Stimulated activated CD4-positive, alpha-beta T cell treated with anti-CD3 and anti-CD28 coated beads, TNF-alpha, amount 100 ng/mL, for 1 hour (primary cell): ENCODE results near the gene SPDEF.

Source experiments
- DNase-seq, 3 donors: peaks; one replicate each; pipeline ENCODE4 v3.0.0-alpha.2; 2020; ENCODE audit warnings: low read depth in 3 of 3, low spot score in 1 of 3

Gene SPDEF

DNA sequence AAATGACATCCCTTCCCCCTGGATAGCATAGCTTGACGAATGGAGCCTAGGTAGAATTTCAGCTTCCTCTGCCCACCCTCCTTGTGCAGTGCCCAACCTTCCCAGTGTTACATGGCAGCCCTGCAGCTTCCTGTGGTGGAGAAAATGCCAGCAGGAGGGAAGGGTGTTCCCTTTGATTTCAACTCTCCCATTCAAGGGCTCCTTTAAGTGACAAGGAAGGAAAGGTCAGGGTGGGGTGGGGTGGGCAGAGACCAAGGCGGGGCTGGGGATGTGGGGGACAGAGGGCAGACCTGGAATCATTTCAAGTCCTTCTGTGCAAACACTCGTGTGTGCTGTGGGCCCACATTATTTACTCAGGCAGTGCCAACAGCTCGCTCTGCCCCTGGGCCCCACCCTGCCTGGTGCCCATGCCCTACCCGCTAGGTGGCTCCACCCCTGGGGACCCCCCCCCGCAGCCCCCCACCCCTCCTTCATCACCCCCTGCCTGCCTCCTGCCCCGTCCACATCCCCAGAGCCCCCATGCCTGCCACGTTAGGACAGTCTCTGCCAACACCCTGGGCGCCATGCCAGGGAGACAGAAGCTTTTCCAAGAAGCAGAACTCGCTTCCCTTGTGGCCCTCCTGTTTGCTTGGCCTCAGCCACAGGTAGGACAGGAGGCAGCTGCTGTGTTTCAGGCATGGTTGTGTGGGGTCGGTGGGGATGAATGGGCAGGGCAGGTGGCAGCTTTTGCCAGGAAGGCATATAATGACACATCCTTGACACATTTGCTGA, 9.4 kb downstream of the SPDEF start:
- DNase-seq = no peak

DNA sequence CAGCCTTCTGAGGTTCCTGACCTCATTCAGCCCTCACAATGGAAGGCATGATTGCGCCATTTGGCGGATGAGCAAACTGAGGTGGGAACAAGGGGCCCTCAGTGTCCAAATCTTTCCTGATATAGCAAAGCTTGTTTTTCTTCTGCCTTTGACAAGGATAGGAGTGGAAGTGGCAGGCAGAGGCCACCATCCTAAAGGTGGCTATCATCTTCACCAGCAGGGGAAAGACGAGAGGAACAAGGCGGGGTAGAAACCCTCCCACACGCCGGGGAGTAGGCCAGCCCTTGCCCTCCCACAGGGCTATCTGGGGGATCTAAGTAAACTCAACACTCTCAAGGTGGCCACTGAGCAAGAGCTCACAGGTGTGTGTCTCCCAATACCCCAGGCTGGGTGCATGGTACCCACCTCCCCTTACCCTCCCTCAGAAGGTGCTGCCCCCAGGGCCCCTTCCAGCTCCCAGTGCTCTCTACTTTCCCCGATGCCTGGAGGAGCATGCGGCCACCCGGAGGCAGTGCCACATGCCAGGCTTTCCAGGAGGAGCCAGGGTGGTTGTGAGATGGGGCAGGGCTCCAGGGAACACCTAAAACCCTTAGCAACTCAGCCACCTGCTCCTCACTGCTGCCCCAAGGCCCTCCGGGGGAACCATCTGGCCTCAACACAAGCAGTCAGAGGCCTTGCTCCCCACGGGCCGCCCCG, 11.2 kb downstream of the SPDEF start:
- no peak for DNase-seq

DNA sequence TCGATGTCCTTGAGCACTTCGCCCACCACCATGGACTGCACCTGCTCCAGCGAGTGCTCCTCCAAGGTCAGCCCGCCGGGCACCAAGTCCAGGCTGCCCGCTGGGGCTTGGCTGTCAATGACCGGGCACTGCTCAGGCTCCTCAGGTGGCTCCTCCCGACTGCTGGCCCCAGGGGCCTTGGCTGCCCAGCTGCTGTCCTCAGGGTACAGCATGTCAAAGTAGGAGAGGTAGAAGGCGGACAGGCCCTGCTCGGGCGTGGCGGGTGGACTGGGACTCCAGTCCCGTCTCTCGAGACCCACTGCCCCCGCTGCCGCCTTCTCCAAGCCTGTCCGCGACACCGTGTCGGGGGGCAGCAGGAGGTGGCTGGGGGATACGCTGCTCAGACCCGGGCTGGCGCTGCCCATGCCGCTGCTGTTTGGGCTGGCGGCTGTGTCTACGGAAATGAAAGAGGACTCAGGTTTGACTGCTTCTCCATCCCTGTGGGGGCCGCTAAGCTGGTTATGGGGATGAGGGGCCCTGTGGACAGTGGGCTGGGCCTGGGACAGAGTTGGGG, 12.0 kb downstream of the SPDEF start:
- DNase-seq = no peak

DNA sequence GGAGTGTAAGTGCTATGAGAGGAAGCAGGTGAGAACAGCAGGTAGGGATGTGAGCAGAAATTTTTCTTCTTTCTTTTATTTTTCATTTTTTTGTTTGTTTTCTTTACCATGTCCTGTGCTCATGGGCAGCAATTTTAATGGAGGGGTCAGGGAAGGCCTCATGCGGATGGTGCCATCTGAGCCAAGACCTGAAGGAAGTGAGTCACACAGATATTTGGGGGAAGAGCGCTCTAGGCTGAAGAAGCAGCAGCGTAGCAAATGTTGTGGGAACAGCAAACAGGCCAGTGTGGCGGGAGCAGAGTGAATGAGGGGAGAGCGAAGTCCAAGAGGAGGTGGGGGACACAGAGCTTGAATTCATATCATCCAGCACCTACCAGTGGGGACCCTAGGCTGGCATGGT, 12.7 kb downstream of the SPDEF start:
- no peak for DNase-seq

DNA sequence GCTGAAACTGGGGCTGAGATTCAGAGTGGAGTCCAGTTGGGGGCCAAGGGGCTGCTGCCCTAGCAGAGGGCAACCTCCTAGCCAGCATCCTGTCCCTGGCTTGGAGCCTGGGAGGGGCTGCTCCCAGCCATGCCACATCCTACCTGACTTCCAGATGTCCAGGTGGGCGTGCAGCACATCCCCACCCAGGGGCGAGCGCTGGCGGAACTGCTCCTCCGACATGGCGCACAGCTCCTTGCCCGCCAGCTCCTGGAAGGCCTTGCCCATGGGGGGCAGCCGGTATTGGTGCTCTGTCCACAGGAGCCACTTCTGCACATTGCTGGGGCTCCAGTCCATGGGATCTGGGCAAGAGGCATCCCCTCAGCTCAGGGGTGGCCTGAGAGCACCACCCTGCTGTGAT, 15.3 kb downstream of the SPDEF start:
- DNase-seq = no peak

DNA sequence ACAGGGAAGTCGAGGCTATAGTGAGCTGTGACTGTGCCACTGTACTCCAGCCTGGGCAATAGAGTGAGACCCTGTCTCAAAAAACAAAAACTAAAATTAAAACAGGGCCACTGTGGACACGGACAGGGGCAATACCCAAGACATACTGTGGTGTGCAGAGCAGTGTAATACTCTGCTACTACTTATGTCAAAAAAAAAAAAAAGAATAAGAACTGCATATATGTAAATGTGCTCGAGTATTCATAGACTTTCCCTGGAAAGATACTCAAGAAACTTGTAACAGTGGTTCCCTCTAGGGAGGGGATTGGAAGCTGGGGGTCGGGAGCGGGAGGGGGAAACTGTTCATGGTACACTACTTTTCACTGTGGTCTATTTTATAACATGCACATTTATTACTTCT, 15.9 kb downstream of the SPDEF start:
- no peak for DNase-seq

DNA sequence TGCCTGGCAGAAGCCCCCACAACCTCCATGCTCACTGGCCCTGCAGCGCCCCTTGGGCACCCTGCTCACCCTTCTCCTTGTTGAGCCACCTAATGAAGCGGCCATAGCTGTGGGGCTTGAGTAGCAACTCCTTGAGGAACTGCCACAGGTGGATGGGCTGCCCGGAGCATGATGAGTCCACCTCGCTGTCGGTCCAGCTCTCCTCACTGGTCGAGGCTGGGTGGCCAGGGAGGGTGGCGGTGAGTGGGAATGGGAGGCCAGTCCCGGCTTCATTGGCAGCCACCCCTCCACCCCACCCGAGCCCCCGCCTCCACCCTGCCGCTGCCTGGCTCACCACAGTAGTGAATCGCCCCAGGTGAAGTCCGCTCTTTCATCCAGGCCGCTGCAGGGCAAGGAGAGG, 16.9 kb downstream of the SPDEF start:
- DNase-seq = no peak

DNA sequence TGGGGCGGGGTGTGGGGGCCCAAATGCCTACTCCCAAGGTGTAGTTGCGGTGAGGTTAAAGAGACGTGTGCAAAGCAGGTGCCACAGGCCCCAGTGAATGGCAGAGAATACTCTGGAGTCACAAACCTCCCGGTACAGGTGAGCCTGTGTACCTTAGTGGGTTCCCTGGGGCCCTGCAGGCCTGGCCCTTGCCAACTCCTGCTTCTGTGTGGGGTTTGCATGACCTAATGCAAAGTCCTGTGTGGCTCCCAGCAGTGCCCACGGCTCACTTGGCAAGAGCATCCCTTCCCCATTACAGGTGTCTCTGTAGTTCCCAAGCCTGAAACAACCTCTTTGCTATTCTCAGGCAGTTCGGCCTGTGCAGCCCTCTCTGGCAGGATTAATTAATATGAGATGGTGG, 17.5 kb downstream of the SPDEF start:
- no peak for DNase-seq

DNA sequence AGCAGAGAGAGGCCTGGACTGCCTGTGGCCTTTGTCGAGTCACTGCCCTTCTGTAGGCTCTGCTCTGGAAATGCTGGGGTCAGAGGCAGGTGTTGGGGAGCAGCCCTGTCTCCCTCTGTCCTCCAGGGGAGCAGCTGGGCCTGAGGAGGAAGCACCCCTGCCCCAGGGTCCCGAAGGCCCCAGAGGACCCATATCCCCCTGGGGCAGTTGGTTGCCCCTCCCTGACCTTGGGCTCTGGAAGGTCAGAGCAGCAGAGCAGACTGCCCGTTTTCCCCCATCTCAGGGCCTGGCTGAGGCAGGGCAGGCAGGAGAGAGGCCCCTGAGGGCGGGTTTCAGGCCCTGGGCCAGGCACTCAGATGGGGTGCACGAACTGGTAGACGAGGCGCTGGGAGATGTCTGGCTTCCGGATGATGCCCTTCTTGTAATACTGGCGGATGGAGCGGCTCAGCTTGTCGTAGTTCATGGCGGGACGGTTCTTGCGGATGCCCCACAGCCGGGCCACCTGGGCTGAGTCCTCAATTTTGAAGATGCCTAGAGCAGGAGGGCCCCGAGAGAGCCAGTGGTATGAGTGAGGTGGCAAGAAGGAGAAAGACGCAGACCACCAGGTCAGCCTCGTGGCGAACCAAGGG, 18.1 kb downstream of the SPDEF start:
- DNase-seq = no peak

DNA sequence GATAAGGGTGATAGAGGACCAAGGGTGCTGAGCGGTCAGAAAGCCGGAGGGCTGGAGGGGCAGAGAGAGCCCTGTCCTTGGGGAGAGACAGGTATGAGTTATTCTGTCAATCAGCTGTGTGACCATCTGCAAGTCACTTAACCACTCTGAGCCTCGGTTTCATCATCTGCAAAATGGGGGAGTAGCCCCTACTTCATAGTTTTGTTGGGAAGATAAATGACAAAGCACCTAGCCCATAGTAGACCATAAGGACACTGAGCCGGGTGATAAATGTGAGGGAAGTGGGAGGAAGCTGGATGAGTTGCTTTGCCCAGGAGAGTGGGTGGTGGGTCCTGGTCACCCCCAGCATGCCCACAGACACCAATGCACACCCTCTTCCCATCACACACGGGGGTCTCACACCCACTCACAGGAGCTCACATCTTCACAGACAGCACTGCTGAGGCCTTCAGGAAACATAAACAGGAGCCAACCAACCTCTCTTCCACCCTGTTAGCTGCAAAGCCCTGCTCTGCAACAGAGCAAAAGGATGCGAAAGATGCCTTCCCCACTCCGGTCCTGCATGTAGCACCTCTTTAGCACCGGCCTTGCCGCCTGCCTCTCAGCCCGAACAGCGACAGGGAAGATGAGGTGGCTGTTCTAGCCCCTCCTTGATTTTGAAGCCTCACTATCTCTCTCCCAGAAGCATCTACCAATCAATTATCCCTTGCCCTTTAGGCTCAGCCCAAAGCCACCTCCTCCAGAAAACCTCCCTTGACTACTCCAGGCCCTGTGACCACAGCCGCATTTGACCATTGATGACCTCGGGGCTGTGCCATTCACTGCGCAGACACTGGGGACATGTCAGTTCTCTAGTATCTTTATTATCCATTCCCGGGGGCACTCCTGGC, 18.9 kb downstream of the SPDEF start:
- no peak for DNase-seq

DNA sequence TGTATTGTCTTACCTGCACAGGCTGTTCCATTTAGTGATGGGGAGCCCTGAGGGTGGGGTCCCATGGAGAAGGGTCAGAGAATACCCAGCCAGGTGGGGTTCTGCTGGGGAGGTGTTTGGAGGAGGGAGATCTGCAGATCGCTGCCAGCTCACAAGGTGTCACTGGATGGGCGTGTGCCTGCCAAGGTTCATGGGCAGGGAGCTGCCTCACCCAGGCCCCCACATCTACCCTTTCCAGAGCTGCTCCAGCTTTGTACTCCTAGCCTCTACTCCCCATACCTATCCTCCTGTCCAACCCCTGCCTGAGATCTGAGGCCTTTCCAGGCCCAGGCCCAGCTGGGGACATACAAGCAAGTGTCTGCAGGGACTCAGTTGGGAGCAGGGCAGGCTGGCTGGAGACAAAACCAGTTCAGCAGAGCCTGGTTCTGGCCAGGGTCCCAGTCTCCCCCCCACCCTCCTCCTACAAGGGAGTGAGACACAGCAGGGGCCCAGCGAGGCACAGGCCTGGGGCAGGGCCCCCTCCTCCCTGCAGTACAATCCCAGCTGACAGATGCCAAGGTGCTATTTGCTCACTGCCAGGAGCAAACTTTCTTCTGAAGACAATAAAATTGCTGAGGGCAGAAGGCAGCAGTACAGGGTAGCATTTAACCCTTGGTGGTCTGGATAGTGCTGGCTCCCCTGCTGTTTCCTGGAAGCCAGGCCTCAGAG, 19.7 kb downstream of the SPDEF start:
- DNase-seq = no peak

DNA sequence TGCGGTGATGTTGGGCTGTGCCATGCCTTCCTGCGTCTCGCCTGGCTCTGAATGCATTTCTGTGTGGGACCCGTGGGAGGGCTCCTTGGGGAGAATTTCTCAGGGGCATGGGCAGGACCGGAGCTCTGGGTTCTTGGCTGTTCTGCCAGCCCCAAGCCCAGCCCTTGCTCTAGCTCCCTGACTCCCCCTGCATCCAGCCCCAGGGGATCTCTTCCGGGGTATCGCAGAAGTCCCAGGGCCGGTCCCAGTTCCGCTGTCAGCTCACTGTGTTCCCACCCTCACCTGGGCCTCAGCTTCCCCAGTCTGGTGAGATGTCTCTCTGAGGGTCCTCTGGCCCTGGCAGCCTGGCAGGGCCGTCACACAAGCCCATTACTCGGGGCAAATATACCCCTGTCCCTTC, 20.5 kb downstream of the SPDEF start:
- no peak for DNase-seq

DNA sequence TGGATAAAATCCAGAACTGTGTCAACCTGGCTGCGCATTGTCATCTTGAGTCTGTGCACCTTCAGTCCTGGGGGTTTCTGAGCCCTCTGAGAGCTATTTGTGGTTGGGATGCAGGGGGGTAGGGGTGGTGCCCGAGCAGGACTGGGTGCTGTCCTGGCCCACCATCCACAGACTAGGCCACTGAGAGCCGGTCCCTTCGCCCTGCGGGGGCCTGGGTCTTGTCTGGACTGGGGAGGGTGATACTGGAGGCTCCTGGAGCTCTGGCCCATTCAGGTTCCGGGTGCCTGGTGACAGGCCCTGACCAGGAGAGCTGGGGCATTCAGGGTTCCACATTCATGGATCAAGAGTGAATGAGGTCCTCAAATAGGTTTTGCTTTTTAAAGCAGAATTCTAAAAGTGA, 20.9 kb downstream of the SPDEF start:
- no peak for DNase-seq

DNA sequence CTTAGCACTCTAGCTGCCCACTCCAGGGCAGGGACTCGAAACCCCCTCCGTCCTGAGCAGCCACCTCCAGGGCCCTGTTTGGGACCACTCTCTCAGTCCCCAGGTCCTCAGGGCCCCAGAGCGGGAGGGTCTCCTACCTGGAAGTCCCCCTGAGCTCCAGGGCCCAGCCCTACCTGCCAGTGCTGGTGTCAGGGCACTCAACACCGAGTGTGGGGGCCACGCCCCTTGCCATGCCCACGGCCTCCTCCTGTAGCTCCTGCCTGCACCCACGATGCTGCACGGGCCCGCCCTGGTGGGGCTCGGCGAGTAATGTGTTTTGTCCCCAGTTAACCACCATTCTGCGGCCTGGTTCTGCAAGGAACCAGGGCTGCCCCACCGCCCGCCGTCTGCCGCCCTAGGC, 21.5 kb downstream of the SPDEF start:
- DNase-seq = no peak

DNA sequence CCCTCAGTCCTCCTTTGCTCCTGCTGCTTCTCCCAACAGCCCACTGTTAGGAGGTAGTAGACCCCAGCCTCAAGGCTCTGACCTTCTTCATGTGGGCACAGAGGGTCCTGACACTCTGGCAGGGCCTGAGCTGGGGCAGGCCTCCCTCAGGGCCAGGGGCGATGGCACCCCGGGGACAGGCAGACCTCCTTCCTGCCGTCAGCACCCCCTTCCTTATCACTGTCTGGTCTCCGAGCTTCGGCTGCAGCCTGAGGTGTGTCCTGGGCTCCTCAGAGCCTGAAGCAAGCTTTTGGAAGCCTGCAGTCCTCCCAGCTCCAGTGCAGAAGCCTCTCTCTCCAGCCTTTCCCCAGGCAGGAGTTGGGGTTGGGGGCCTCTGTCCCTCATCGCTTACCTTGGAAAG, 22.0 kb downstream of the SPDEF start:
- no peak for DNase-seq

DNA sequence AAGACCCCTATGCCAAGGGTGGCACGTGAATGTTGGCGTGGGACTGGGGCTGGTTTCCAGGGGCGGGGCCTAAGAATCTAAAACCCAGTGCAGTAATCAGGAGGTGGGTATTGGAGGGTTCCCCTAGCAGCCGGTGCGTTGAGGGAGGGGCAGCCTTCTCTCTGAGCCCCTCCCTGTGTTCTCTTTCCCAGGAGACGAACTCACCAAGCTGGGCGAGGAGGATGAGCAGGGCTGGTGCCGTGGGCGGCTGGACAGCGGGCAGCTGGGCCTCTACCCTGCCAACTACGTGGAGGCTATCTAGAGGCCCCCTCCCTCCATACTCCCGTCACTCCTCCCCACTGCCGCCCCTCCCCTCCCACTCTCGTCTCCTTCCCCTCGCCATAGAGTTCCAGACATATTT, 23.9 kb downstream of the SPDEF start:
- no peak for DNase-seq

DNA sequence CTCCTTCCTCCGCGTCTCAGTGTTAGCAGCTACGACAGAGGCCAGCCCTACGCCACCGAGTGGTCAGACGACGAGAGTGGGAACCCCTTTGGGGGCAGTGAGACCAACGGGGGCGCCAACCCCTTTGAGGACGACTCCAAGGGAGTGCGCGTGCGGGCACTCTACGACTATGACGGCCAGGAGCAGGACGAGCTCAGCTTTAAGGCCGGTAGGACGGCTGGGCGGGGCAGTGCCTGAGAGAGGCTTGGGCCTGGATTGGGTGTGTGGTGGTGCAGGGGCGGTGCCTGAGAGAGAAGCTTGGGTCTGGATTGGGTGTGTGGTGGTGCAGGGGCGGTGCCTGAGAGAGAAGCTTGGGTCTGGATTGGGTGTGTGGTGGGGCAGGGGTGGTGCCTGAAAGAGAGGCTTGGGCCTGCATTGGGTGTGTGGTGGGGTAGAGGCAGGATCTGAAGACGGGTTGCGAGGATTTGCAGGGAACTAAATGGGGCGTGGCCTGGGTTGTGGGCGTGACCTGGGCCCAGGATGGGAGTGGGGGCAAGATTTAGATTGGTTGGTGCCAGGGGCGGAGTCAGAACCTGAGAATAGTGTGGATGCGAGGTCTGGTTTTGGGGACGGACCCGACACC, 24.4 kb downstream of the SPDEF start:
- no peak for DNase-seq

DNA sequence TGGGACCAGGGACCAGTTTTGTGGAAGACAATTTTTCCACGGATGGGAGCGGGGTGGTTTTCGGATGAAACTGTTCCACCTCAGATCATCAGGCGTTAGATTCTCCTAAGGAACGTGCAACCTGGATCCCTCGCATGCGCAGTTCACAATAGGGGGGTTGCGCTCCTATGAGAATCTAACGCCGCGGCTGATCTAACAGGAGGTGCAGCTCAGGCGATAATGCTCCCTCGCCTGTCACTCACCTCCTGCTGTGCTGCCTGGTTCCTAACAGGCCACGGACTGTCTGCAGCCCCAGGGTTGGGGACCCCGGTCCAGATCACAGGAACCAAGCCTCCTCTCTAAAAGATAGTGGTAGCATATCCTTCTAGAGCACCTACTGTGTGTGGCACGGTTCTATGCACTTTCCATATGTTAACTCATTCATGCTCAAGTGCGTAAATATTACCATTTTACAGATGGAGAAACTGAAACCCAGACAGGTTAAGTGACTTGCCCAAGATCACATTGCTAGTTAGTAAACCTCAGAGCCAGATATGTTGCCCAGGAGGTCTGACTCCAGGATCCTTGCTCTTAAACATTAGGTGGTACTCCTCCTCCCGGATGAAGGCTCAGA, 25.3 kb downstream of the SPDEF start:
- DNase-seq = no peak

DNA sequence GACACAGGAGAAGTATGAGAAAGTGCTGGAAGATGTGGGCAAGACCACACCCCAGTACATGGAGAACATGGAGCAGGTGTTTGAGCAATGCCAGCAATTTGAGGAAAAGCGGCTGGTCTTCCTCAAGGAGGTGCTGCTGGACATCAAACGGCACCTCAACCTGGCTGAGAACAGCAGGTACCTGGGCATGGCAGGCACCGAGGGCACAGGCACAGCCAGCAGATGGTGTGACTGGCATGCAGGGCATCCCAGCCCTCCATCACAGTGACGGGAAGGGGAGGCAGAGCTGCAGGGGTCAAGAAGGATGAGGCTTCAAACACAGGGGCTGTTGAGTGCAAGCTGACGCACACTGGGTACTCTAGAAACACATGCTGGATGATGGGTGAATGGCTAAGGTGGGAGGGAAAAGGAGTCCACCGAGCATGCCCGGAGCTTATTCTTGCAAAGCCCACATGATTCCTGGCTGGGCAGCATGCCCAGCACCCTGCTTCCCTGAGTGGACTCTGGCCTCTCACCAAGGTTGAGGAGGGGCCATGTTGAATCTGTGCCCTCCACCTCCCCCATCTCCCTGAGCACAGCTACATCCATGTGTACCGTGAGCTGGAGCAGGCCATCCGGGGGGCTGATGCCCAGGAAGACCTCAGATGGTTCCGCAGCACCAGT, 26.3 kb downstream of the SPDEF start:
- DNase-seq = no peak
